K562 (cell line): ENCODE results near the gene PNPLA1. TPM values are rescaled to one million over a fixed set of nuclear protein-coding genes. Genes with fewer than 3 reads are reported as not detected.

Experiments
- ATAC-seq: fragments of 200-7000 bp; cut with Tn5 transposase; 3 replicates; pipeline ENCODE4 v1.9.1; 2020; ENCODE audit warnings: moderate library complexity
- BruUV-seq: library from RNA; stranded (reverse); fragments of 400-500 nt; replicated peaks from 2 replicates; lab custom pipeline; 2021; lab: Mats Ljungman, UMichigan
- CTCF ChIA-PET: fragments of 300-600 bp; formaldehyde crosslinking; extraction: SDS; loops from one replicate; lab custom pipeline; 2021; ENCODE audit warnings: low intra/inter-chr PET ratio; lab: Yijun Ruan, JAX
- POLR2A ChIA-PET: fragments of 300-600, 350-650 bp; sonication (Branson Sonifier 250); formaldehyde crosslinking; extraction: SDS; loops from one replicate; lab custom pipeline; 2021; ENCODE audit warnings: antibody characterized with exemption, inconsistent platforms; lab: Yijun Ruan, JAX
- DNase-seq, 4 experiments: peaks; one replicate each; pipeline versions ENCODE4 v3.0.0 to v3.0.0-alpha.2; 2011 to 2018; ENCODE audit warnings: low spot score in 3 of 4, mixed read lengths in 3 of 4; ENCODE audit errors: extremely low read depth in 1 of 4
- FAIRE-seq: peaks from 2 replicates; lab custom pipeline; 2011; peaks lifted over from hg19 to GRCh38; lab: Jason Lieb, UNC
- H2AFZ ChIP-seq: 2 replicates; pipeline ENCODE4 v1.6.0; 2011; ENCODE audit warnings: low read depth, low read length, control low read depth, inconsistent platforms
- H3K27ac ChIP-seq: fragments of 200-600 bp; 3 replicates; pipeline ENCODE4 v1.8.0; 2011; ENCODE audit warnings: low read depth, mild to moderate bottlenecking, control low read depth, inconsistent platforms, low read length, moderate library complexity, mixed read lengths; ENCODE audit errors: extremely low read depth
- H3K27me3 ChIP-seq, 2 experiments: fragments of 300-600 bp in 1 of 2; 2 replicates in 1 of 2; 3 replicates in 1 of 2; pipeline versions ENCODE4 v1.6.0 to v1.8.0; 2011; ENCODE audit warnings: inconsistent platforms in 2 of 2, low read length in 2 of 2, mild to moderate bottlenecking in 1 of 2, mixed read lengths in 1 of 2, moderate library complexity in 1 of 2; ENCODE audit not compliant: control insufficient read depth in 2 of 2, insufficient read depth in 2 of 2
- H3K36me3 ChIP-seq: fragments of 300-600 bp; 3 replicates; pipeline ENCODE4 v1.8.0; 2011; ENCODE audit warnings: mild to moderate bottlenecking, low read length, inconsistent platforms; ENCODE audit not compliant: control insufficient read depth, insufficient read depth
- H3K4me1 ChIP-seq, 2 experiments: fragments of 200-600 bp in 1 of 2; replicated peaks in 1 of 2; 2 replicates in 1 of 2; 3 replicates in 1 of 2; pipeline versions ENCODE4 v1.5.1 to v1.8.0; 2011; ENCODE audit warnings: inconsistent platforms in 2 of 2, low read length in 2 of 2, mild to moderate bottlenecking in 1 of 2, mixed read lengths in 1 of 2, moderate library complexity in 1 of 2; ENCODE audit not compliant: control insufficient read depth in 2 of 2, insufficient read depth in 2 of 2
- H3K4me2 ChIP-seq: 2 replicates; pipeline ENCODE4 v1.6.1; 2011; ENCODE audit warnings: low read length, control low read depth, inconsistent platforms, mixed read lengths; ENCODE audit not compliant: insufficient read depth
- H3K4me3 ChIP-seq: fragments of 200-600 bp; sonication (generic), shearing (Covaris generic); 2 replicates; pipeline ENCODE4 v1.5.1; 2016; ENCODE audit warnings: control low read depth, inconsistent platforms
- H3K79me2 ChIP-seq: fragments of 200-600 bp; 3 replicates; pipeline ENCODE4 v1.8.0; 2011; ENCODE audit warnings: low read length, inconsistent platforms; ENCODE audit not compliant: control insufficient read depth, insufficient read depth
- H3K9ac ChIP-seq, 2 experiments: 2 replicates each; pipeline versions ENCODE4 v1.6.0 to v1.6.1; 2011; ENCODE audit warnings: low read depth in 2 of 2, low read length in 2 of 2, control low read depth in 1 of 2, inconsistent platforms in 1 of 2, mild to moderate bottlenecking in 1 of 2, mixed read lengths in 1 of 2; ENCODE audit not compliant: insufficient read depth in 1 of 2
- H3K9me1 ChIP-seq: one replicate; pipeline ENCODE4 v1.6.0; 2011; ENCODE audit warnings: inconsistent platforms, mild to moderate bottlenecking, low read length, moderate library complexity; ENCODE audit not compliant: control insufficient read depth, insufficient read depth
- H3K9me3 ChIP-seq: replicated peaks from 2 replicates; pipeline ENCODE4 v1.5.1; 2011; ENCODE audit warnings: low read depth, low read length, inconsistent platforms; ENCODE audit not compliant: control insufficient read depth, insufficient read depth
- H4K20me1 ChIP-seq: replicated peaks from 2 replicates; pipeline ENCODE4 v1.6.1; 2011; ENCODE audit warnings: low read length, inconsistent platforms, mixed read lengths; ENCODE audit not compliant: control insufficient read depth, insufficient read depth
- CXXC5 ChIP-seq: fragments of 250-450 bp; sonication (Bioruptor Pico); IDR thresholded peaks from 2 replicates; pipeline ENCODE4 v1.8.0; 2022; ENCODE audit warnings: inconsistent platforms, mild to moderate bottlenecking, moderate library complexity
- NCOA1 ChIP-seq: fragments of 450-650 bp; IDR thresholded peaks from 2 replicates; pipeline ENCODE4 v1.6.1; 2016; ENCODE audit warnings: low read depth
- NCOA6 ChIP-seq: fragments of 450-650 bp; IDR thresholded peaks from 2 replicates; pipeline ENCODE4 v1.6.1; 2017; ENCODE audit warnings: mild to moderate bottlenecking
- NRF1 ChIP-seq, 2 experiments: fragments of 450-650 bp; IDR thresholded peaks in 1 of 2; conservative IDR thresholded peaks in 1 of 2; 2 replicates each; pipeline ENCODE4 v1.6.1; 2014; ENCODE audit warnings: mild to moderate bottlenecking in 2 of 2
- POLR3A ChIP-seq: IDR thresholded peaks from 2 replicates; pipeline ENCODE4 v1.6.1; 2011; ENCODE audit warnings: borderline replicate concordance, mild to moderate bottlenecking, moderate library complexity; ENCODE audit not compliant: insufficient read length, insufficient read depth; ENCODE audit errors: extremely low read depth
- RUNX1 ChIP-seq: sonication (generic); IDR thresholded peaks from 2 replicates; pipeline ENCODE4 v1.6.1; 2016; ENCODE audit warnings: antibody characterized with exemption, low read depth
- ZNF174 ChIP-seq: fragments of 250-450 bp; sonication (Bioruptor Pico); IDR thresholded peaks from 2 replicates; pipeline ENCODE4 v1.4.0; 2020; ENCODE audit warnings: mild to moderate bottlenecking
- ZNF184 ChIP-seq: sonication (generic); formaldehyde crosslinking; IDR thresholded peaks from 2 replicates; pipeline ENCODE4 v1.5.0; 2020; ENCODE audit warnings: missing genetic modification reagents
- WGBS: fragments of 100-300 bp; shearing (Covaris generic); methylation state at CpG from one replicate; pipeline ENCODE4 v1.1.6; 2016; ENCODE audit warnings: low coverage, mixed read lengths; ENCODE audit not compliant: insufficient coverage; ENCODE audit errors: missing lambda C conversion rate; 5-methylcytosine and 5-hydroxymethylcytosine counted together
- in situ Hi-C: fragments of 300-500 bp; cut with MboI; formaldehyde crosslinking; loops from 4 replicates; pipeline ENCODE4 v1.15.0; 2018; ENCODE audit warnings: inconsistent platforms, mixed read lengths
- intact Hi-C: fragments of 100-400 bp; cut with micrococcal nuclease; formaldehyde crosslinking; loops from 2 replicates; pipeline ENCODE4 v1.14.2; 2022
- polyA plus RNA-seq, 8 experiments: library from polyadenylated mRNA; depleted of rRNA in 4 of 8; stranded (reverse) in 5 of 8; unstranded in 3 of 8; fragments of >200 nt; fragmentation: Nextera tagmentation in 2 of 8; fragmentation: Illumina TruSeq in 1 of 8; extraction: Ambion mirVana in 2 of 8; extraction: Trizol in 1 of 8; gene quantifications; 2 replicates each; pipeline versions ENCODE4 v1.2.1 to v1.2.3, GENCODE V29; 2011 to 2014; ENCODE audit warnings: inconsistent platforms in 1 of 8, missing spikeins in 1 of 8
- total RNA-seq, 7 experiments: library from RNA; depleted of rRNA in 6 of 7; stranded (reverse); fragments of >200 nt in 6 of 7; fragmentation: Illumina TruSeq in 2 of 7; extraction: Trizol in 2 of 7; gene quantifications; 2 replicates each; pipeline versions ENCODE4 v1.2.1 to v1.2.3, GENCODE V29; 2011 to 2021; ENCODE audit warnings: low replicate concordance in 1 of 7
- TF ChIP-seq, protein P1 (sequence below): sonication (generic); formaldehyde crosslinking; IDR thresholded peaks from 2 replicates; pipeline ENCODE4 v1.8.0; 2022; ENCODE audit warnings: missing genetic modification reagents, mild to moderate bottlenecking, moderate library complexity, borderline replicate concordance
- TF ChIP-seq, protein P2 (sequence below): fragments of 450-650 bp; IDR thresholded peaks from 2 replicates; pipeline ENCODE4 v1.6.1; 2016

The PNPLA1 gene
- total and polyA plus RNA-seq, 9 of the 15 experiments (the other 6 are each of a cell fraction or from before 2014, with no cell fraction given) = 0.04 to 0.27 (median 0.13) TPM; not detected in 2

DNA sequence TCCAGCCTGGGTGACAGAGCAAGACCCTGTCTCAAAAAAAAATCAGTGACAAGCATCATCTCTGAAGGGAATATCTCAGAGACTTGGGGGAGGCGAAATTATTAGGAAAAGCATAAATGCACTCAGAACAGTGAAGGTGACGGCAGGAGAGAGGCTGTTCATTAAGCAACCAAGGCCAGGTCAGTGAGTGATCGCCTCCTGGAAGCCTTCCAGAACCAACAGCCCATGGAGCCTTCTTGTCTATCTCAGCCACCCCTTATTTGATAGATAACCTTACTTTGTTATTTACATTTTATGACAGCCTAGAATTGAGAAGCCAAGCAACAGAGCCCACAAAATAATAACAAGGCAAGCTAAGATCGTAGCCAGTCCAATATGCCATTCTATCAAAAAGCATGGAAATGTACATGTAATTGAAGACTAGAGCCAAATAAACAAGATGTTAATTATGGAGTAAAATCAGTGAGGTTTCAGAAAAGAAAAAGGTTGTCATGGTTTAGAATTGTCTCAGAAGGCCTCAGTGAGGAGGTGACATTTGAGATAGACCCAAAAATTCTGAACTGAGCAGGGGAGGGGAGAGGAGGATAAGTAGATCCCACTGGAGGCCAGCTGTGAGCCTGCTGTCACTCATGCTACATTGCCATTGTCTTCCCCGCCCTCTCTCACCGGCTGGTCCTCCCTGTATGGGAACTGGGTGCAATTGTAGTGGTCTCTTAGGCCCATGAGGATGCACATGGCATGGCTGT, 49.0 kb downstream of the PNPLA1 start (continued):
- TF ChIP-seq, protein P1, sequence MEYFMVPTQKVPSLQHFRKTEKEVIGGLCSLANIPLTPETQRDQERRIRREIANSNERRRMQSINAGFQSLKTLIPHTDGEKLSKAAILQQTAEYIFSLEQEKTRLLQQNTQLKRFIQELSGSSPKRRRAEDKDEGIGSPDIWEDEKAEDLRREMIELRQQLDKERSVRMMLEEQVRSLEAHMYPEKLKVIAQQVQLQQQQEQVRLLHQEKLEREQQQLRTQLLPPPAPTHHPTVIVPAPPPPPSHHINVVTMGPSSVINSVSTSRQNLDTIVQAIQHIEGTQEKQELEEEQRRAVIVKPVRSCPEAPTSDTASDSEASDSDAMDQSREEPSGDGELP (CRISPR knock-in tag) = peak; percentile 48; the same call in 1 of the 2 replicates

DNA sequence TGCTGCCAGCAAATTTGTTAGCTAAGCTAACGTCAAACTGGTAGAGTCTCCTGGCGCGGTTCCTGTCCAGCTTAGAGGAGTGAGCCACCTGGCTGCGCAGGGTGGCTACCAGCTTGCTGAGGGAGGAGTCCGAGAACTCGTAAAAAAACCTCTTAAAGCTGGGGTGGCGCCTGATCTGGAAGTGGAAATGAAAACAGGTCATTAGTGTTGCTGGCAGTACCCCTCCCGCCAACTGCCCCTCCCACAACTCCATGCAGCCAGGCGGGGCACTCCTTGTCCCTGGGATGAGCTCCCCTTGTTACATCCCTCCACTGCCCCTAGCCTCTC, 49.5 kb downstream of the PNPLA1 start:
- Histone ChIP-seq H3K4me1 (peaks cover 0 to 5% of the 10 kb centered on the region in 2 experiments; a peak in 1 of 5 replicates), H3K4me3 (no peak overlapping the region), H3K27me3 (peaks cover 22 to 72% of the 10 kb centered on the region in 2 experiments; a peak in 4 of 5 replicates), H2AFZ (no peak overlapping the region), H3K9me1 (no peaks in the 10 kb centered on the region), H3K9me3 (no peaks in the 10 kb centered on the region), H3K79me2 (no peaks in the 10 kb centered on the region), H4K20me1 (no peaks in the 10 kb centered on the region), H3K4me2 (no peak overlapping the region)
- 18% methylated on average over 9 of the region's 9 CpGs for WGBS
- CTCF ChIA-PET = no interaction called here
- intact Hi-C loops = loop anchor here (2.0 kb wide), 1 partner anchor 17 kb away; no protein-coding TSS in a partner anchor
- in situ Hi-C loops = no loop called here
- ATAC-seq (peak; percentile 17; the same call in 1 of the 3 replicates), FAIRE-seq (no peak)
- POLR2A ChIA-PET = interaction anchor here (0.6 to 1.5 kb wide), 8 partner anchors 10 to 334 kb away, joined by 3 to 6 read pairs (median 3); no protein-coding TSS in a partner anchor
- no TSS peak for BruUV-seq
- no peak for TF ChIP-seq NCOA1
- TF ChIP-seq ZNF184 (CRISPR knock-in tag) = no peak
- peak; percentile 69 to 75 for TF ChIP-seq NRF1 (conservative IDR thresholded peaks at IDR 0.05 in 1 of 2, IDR thresholded peaks at IDR 0.05 in 1 of 2)
- no peak for TF ChIP-seq NCOA6
- TF ChIP-seq, protein P1 (CRISPR knock-in tag) = 0 out of 2 replicates have a peak, but pooled peaks have one; percentile 0
- TF ChIP-seq POLR3A = no peak
- TF ChIP-seq CXXC5 (CRISPR knock-in tag) = no peak
- TF ChIP-seq, protein P2, sequence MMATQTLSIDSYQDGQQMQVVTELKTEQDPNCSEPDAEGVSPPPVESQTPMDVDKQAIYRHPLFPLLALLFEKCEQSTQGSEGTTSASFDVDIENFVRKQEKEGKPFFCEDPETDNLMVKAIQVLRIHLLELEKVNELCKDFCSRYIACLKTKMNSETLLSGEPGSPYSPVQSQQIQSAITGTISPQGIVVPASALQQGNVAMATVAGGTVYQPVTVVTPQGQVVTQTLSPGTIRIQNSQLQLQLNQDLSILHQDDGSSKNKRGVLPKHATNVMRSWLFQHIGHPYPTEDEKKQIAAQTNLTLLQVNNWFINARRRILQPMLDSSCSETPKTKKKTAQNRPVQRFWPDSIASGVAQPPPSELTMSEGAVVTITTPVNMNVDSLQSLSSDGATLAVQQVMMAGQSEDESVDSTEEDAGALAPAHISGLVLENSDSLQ = peak; percentile 2; the same call in 1 of the 2 replicates
- no peak for TF ChIP-seq RUNX1
- TF ChIP-seq ZNF174 (CRISPR knock-in tag) = no peak
- TF ChIP-seq, all 486 proteins: peak for 3
- no peak for DNase-seq
- Histone ChIP-seq H3K9ac (no peak overlapping the region), H3K36me3 (no peaks in the 10 kb centered on the region), H3K27ac (no peak overlapping the region)
